ENCODE results near the gene DNAH2.

The DNAH2 gene

GRCh38 chr17:7707446-7707845, 10.1 kb upstream of the DNAH2 start:
- peaks cover 13% of the 10 kb centered on the region for H3K4me1 ChIP-seq (ENCODE audit: insufficient read depth, low read length)
- H3K36me3 ChIP-seq (ENCODE audit: insufficient read depth, low read length), result no peaks in the 10 kb centered on the region
- no peaks in the 10 kb centered on the region for H3K9me3 ChIP-seq (ENCODE audit: control insufficient read depth, insufficient read depth, low read length)
- no peak overlapping the region for H3K9ac ChIP-seq (ENCODE audit: low read depth, low read length)

- peaks cover 17% of the 10 kb centered on the region for H3K4me1 ChIP-seq (ENCODE audit: insufficient read depth, low read length)
- no peak overlapping the region for H3K9ac ChIP-seq (ENCODE audit: low read depth, low read length)
- no peaks in the 10 kb centered on the region for H3K36me3 ChIP-seq (ENCODE audit: insufficient read depth, low read length)
- H3K9me3 ChIP-seq (ENCODE audit: control insufficient read depth, insufficient read depth, low read length), result no peaks in the 10 kb centered on the region
Observed at GRCh38 chr17:7707858-7708750, 9.4 kb upstream of the DNAH2 start.

GRCh38 chr17:7709031-7709430, 8.5 kb upstream of the DNAH2 start:
- no peaks in the 10 kb centered on the region for H3K36me3 ChIP-seq (ENCODE audit: insufficient read depth, low read length)
- H3K9me3 ChIP-seq (ENCODE audit: control insufficient read depth, insufficient read depth, low read length), result no peaks in the 10 kb centered on the region
- H3K4me1 ChIP-seq (ENCODE audit: insufficient read depth, low read length), result peaks cover 17% of the 10 kb centered on the region
- H3K9ac ChIP-seq (ENCODE audit: low read depth, low read length), result no peak overlapping the region

GRCh38 chr17:7710301-7710700, 7.2 kb upstream of the DNAH2 start:
- H3K4me1 ChIP-seq (ENCODE audit: insufficient read depth, low read length), result peaks cover 17% of the 10 kb centered on the region
- H3K36me3 ChIP-seq (ENCODE audit: insufficient read depth, low read length), result no peaks in the 10 kb centered on the region
- H3K9me3 ChIP-seq (ENCODE audit: control insufficient read depth, insufficient read depth, low read length), result no peaks in the 10 kb centered on the region
- H3K9ac ChIP-seq (ENCODE audit: low read depth, low read length), result no peak overlapping the region

GRCh38 chr17:7711051-7711755, 6.3 kb upstream of the DNAH2 start:
- peaks cover 21% of the 10 kb centered on the region for H3K4me1 ChIP-seq (ENCODE audit: insufficient read depth, low read length)
- no peaks in the 10 kb centered on the region for H3K36me3 ChIP-seq (ENCODE audit: insufficient read depth, low read length)
- no peak overlapping the region for H3K9ac ChIP-seq (ENCODE audit: low read depth, low read length)
- no peaks in the 10 kb centered on the region for H3K9me3 ChIP-seq (ENCODE audit: control insufficient read depth, insufficient read depth, low read length)

- no peak overlapping the region for H3K9ac ChIP-seq (ENCODE audit: low read depth, low read length)
- peaks cover 25% of the 10 kb centered on the region for H3K4me1 ChIP-seq (ENCODE audit: insufficient read depth, low read length)
- no peaks in the 10 kb centered on the region for H3K9me3 ChIP-seq (ENCODE audit: control insufficient read depth, insufficient read depth, low read length)
- no peaks in the 10 kb centered on the region for H3K36me3 ChIP-seq (ENCODE audit: insufficient read depth, low read length)
Observed at GRCh38 chr17:7712111-7712771, 5.3 kb upstream of the DNAH2 start.

GRCh38 chr17:7713782-7714181, 3.8 kb upstream of the DNAH2 start:
- H3K36me3 ChIP-seq (ENCODE audit: insufficient read depth, low read length), result no peaks in the 10 kb centered on the region
- H3K9me3 ChIP-seq (ENCODE audit: control insufficient read depth, insufficient read depth, low read length), result no peaks in the 10 kb centered on the region
- peaks cover 25% of the 10 kb centered on the region for H3K4me1 ChIP-seq (ENCODE audit: insufficient read depth, low read length)
- H3K9ac ChIP-seq (ENCODE audit: low read depth, low read length), result no peak overlapping the region

GRCh38 chr17:7714721-7715594, 2.6 kb upstream of the DNAH2 start:
- Histone ChIP-seq H3K9me3 (ENCODE audit: control insufficient read depth, insufficient read depth, low read length) (no peaks in the 10 kb centered on the region), H3K36me3 (ENCODE audit: insufficient read depth, low read length) (no peaks in the 10 kb centered on the region)

GRCh38 chr17:7715936-7716886, 1.3 kb upstream of the DNAH2 start:
- peaks cover 22% of the 10 kb centered on the region for H3K4me1 ChIP-seq (ENCODE audit: insufficient read depth, low read length)
- no peaks in the 10 kb centered on the region for H3K36me3 ChIP-seq (ENCODE audit: insufficient read depth, low read length)
- H3K9ac ChIP-seq (ENCODE audit: low read depth, low read length), result peak overlapping the region; percentile 79
- no peaks in the 10 kb centered on the region for H3K9me3 ChIP-seq (ENCODE audit: control insufficient read depth, insufficient read depth, low read length)

More at GRCh38 chr17:7714721-7715594, 2.6 kb upstream of the DNAH2 start:
- H3K9ac ChIP-seq (ENCODE audit: low read depth, low read length), result no peak overlapping the region
- peaks cover 26% of the 10 kb centered on the region for H3K4me1 ChIP-seq (ENCODE audit: insufficient read depth, low read length)

GRCh38 chr17:7717756-7718350, 309 bp downstream of the DNAH2 start:
- no peaks in the 10 kb centered on the region for H3K36me3 ChIP-seq (ENCODE audit: insufficient read depth, low read length)

GRCh38 chr17:7719661-7720060, 2.1 kb downstream of the DNAH2 start:
- H3K9ac ChIP-seq (ENCODE audit: low read depth, low read length), result no peak overlapping the region
- no peaks in the 10 kb centered on the region for H3K9me3 ChIP-seq (ENCODE audit: control insufficient read depth, insufficient read depth, low read length)
- H3K36me3 ChIP-seq (ENCODE audit: insufficient read depth, low read length), result no peaks in the 10 kb centered on the region
- peaks cover 16% of the 10 kb centered on the region for H3K4me1 ChIP-seq (ENCODE audit: insufficient read depth, low read length)

More at GRCh38 chr17:7717756-7718350, 309 bp downstream of the DNAH2 start:
- H3K9ac ChIP-seq (ENCODE audit: low read depth, low read length), result peak overlapping the region; percentile 79; the same call in 1 of the 2 replicates
- no peaks in the 10 kb centered on the region for H3K9me3 ChIP-seq (ENCODE audit: control insufficient read depth, insufficient read depth, low read length)
- H3K4me1 ChIP-seq (ENCODE audit: insufficient read depth, low read length), result peaks cover 16% of the 10 kb centered on the region

GRCh38 chr17:7720125-7720524, 2.6 kb downstream of the DNAH2 start:
- no peaks in the 10 kb centered on the region for H3K36me3 ChIP-seq (ENCODE audit: insufficient read depth, low read length)
- H3K9me3 ChIP-seq (ENCODE audit: control insufficient read depth, insufficient read depth, low read length), result no peaks in the 10 kb centered on the region
- H3K9ac ChIP-seq (ENCODE audit: low read depth, low read length), result no peak overlapping the region
- H3K4me1 ChIP-seq (ENCODE audit: insufficient read depth, low read length), result peaks cover 16% of the 10 kb centered on the region

- Histone ChIP-seq H3K9ac (ENCODE audit: low read depth, low read length) (no peak overlapping the region), H3K36me3 (ENCODE audit: insufficient read depth, low read length) (no peaks in the 10 kb centered on the region), H3K4me1 (ENCODE audit: insufficient read depth, low read length) (peaks cover 8% of the 10 kb centered on the region), H3K9me3 (ENCODE audit: control insufficient read depth, insufficient read depth, low read length) (no peaks in the 10 kb centered on the region)
Observed at GRCh38 chr17:7721612-7722011, 4.1 kb downstream of the DNAH2 start.
